GM12892 (cell line): ENCODE measurements around the gene CTBS.

Experiments used
- POLR2A ChIP-seq: IDR thresholded peaks from 2 replicates; pipeline ENCODE4 v1.6.1; 2011; ENCODE audit warnings: low read depth, low read length, control low read depth
- POLR2AphosphoS5 ChIP-seq: IDR thresholded peaks from 2 replicates; pipeline ENCODE4 v1.6.1; 2011; ENCODE audit warnings: low read depth, low read length, control low read depth

DNA sequence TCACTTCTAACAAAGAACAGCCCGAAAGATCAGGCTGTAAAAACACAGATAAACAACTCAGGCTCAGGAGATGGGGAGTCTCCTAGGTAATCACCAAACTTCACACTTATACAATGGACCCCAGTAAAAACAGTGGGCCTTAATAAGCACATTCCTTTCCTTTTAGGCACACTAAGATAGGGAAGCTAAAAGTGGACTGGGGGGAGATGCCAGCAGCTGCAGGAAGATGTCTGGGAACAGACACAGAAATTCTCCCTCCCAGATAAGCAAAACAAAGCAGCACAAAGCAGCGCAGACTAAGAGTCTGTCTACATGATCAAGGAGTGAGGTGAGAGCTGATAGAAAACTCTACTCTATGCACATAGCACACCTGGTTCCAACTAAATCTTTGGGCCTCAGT is 29.0 kb upstream of the CTBS start:
- TF ChIP-seq POLR2A: no peak
- TF ChIP-seq POLR2AphosphoS5: no peak
